ENCODE data around the gene SCRN3. TPM values are rescaled to one million over a fixed set of nuclear protein-coding genes. Genes with fewer than 3 reads are reported as not detected.
A peak's percentile ranks its signal among the peaks of the same experiment; 100 is the strongest.
"Not testable (repeated sequence)": the region's sequence is repeated elsewhere in the genome, so short reads cannot be mapped to it uniquely, and the experiment has no call there.

SCRN3 gene
- 10 to 100 TPM; 22.1 to 26.7 TPM for total RNA-seq

DNA sequence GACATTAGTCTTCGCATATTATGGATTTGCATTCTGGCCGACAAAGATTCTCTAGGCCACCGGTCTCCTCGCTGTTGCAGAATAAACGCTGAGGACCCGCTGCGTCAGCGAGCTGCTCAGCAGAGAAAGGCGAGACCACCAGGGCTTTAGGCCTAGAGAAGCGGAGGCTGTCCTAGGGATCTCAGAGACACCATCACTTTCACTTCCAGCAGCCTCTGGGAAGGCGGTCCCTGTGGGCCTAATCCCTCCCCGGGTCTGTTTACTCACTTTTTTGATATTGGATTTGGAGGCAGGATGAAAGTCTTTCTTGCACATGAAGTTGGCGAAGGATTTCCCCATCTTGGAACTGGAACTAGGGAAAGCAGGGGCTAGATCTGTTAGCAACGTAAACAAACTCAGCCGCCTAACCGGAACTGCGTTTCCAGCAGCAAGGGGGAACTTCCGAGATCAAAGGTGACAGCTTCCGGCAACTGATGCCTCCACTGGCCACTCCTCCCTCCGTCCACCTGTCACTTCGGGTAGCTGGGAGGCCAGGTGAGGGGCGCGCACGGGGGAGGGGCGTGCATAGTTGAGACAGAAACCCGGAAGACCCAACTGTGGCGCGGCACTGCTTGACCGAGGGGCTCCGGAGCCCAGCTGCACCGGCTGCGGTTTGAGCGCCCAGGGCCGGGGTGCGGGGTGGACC lies at the start of gene SCRN3:
Gene SCRN3 (plus strand): TSS at position 447 of the 685 bp plus-strand sequence. CDS start 2,554 bp downstream, outside the sequence.
- no peaks in the 10 kb centered on the region for H3K36me3 Mint-ChIP-seq
- H3K9me3 Mint-ChIP-seq = no peaks in the 10 kb centered on the region
- ATAC-seq = peak; percentile 92 to 96
- peak within 1 kb of the TSS; percentile 93 to 97 for H3K27ac Mint-ChIP-seq
- H3K27me3 Mint-ChIP-seq = no peaks in the 10 kb centered on the region
- H3K4me3 Mint-ChIP-seq = peak within 1 kb of the TSS; percentile 100
- DNase-seq (ENCODE audit: low spot score) = peak; percentile 84
- H3K4me1 Mint-ChIP-seq (ENCODE audit: low read depth in 2 of 2) = peaks cover 24 to 31% of the 10 kb centered on the region in 2 donors

DNA sequence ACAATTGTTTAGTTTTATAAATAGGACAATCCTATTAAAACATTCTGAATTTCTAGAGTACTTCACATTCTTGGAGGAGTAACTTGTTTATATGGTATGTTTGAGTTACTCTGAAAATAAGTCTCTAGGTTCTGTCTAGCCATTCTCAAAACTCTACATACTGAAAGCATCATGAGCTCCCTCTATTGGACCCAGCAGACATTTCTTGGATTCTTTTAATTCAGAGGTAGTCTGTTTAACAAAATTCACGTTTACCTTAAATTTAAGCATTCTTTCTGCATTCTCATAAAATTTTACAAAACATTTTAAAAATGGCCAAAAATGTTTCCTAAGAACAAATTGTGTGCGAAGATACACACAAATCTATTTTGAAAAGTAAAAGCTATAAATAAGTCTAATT lies 45.5 kb upstream of the SCRN3 start:
- H3K4me1 Mint-ChIP-seq (ENCODE audit: low read depth in 2 of 2) = no peaks in the 10 kb centered on the region
- H3K9me3 Mint-ChIP-seq = no peaks in the 10 kb centered on the region
- ATAC-seq = no peak
- peaks cover 2 to 9% of the 10 kb centered on the region in 2 donors for H3K27me3 Mint-ChIP-seq
- H3K36me3 Mint-ChIP-seq = peaks cover 16% of the 10 kb centered on the region
- no peak overlapping the region for H3K4me3 Mint-ChIP-seq
- DNase-seq (ENCODE audit: low spot score) = no peak
- H3K27ac Mint-ChIP-seq = no peak overlapping the region

DNA sequence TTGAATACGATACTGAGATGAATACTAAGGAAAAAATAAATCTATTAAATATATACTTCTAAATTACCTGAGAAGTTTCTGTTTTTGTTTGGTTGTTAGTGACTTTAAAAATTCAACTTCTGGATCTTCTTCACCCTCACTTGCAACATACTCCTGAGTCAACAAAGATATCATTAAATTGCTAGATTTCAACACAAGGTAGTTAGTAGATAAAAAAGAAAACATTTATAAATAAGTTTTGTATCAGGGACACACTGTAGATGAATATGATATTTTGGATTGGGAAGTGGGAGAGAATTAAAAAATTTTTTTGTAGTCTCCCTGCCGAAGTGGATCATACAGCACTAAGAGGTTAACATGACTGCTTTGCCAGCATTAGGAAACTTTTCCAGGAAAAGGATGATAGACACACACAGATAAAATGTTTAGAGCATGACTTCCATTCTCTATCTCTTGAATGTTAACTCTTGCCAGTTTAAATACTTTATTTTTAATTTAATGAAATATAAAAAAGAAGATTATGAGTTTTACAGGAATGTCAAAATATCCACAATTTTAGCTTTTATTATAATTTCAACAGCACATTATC lies 44.8 kb upstream of the SCRN3 start:
- no peak overlapping the region for H3K27ac Mint-ChIP-seq
- H3K4me3 Mint-ChIP-seq = no peak overlapping the region
- peaks cover 16% of the 10 kb centered on the region for H3K36me3 Mint-ChIP-seq
- H3K9me3 Mint-ChIP-seq = no peaks in the 10 kb centered on the region
- H3K4me1 Mint-ChIP-seq (ENCODE audit: low read depth in 2 of 2) = no peaks in the 10 kb centered on the region
- ATAC-seq = no peak
- peaks cover 0 to 3% of the 10 kb centered on the region in 2 donors for H3K27me3 Mint-ChIP-seq
- DNase-seq (ENCODE audit: low spot score) = no peak

GRCh38 chr2:174353004-174353403 lies 42.5 kb upstream of the SCRN3 start:
- H3K27ac Mint-ChIP-seq = no peak overlapping the region
- H3K27me3 Mint-ChIP-seq = no peaks in the 10 kb centered on the region
- no peak for DNase-seq (ENCODE audit: low spot score)
- no peaks in the 10 kb centered on the region for H3K4me1 Mint-ChIP-seq (ENCODE audit: low read depth in 2 of 2)
- no peak overlapping the region for H3K4me3 Mint-ChIP-seq
- ATAC-seq = no peak
- no peaks in the 10 kb centered on the region for H3K9me3 Mint-ChIP-seq
- peaks cover 11% of the 10 kb centered on the region for H3K36me3 Mint-ChIP-seq

DNA sequence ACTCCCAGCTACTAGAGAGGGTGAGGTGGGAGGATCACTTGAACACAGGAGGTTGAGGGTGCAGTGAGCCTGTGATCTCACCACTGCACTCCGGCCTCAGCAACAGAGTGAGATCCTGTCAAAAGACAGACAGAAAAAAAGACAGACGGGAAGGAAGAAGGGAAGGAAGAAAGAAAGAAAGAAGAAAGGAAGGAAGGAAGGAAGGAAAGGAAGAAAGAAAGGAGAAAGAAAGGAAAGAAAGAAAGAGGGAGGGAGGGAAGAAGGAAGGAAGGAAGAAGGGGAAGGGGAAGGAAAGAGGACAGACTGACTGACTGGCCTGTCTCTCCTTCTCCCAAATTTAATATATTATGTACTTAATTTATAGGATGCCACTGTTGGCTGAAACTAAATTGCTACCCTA lies 39.2 kb upstream of the SCRN3 start:
- Mint-ChIP-seq H3K36me3 (peaks cover 4% of the 10 kb centered on the region), H3K9me3 (no peaks in the 10 kb centered on the region), H3K27me3 (no peaks in the 10 kb centered on the region), H3K4me3 (no peak overlapping the region), H3K27ac (no peak overlapping the region), H3K4me1 (ENCODE audit: low read depth in 2 of 2) (peaks cover 0 to 2% of the 10 kb centered on the region in 2 donors)
- ATAC-seq = no peak
- no peak for DNase-seq (ENCODE audit: low spot score)

GRCh38 chr2:174359663-174360062 lies 35.9 kb upstream of the SCRN3 start:
- not testable (repeated sequence) for H3K4me1 Mint-ChIP-seq (ENCODE audit: low read depth in 2 of 2); H3K27me3 Mint-ChIP-seq

DNA sequence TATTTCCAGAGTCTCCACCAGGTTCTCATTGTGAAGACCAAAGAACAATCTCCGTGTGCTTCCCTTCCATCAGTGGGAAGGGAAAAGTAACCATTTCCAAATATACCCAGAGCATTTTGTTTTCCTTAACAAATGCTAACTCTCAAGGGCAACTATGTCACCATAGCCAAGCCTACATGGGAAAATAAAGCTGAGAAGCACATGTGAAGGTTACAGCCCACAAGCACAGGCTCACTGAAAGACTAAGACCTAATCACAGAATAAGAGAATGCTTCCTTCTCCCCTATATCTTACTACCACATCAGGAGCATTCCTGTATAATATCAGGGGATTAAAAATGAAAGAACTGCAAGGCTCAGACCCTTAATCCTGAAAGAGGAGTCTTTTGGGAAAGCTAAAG lies 32.6 kb upstream of the SCRN3 start:
- no peak for DNase-seq (ENCODE audit: low spot score)
- ATAC-seq = no peak
- H3K4me1 Mint-ChIP-seq (ENCODE audit: low read depth in 2 of 2) = peaks cover 0 to 2% of the 10 kb centered on the region in 2 donors
- H3K36me3 Mint-ChIP-seq = peaks cover 37% of the 10 kb centered on the region
- H3K9me3 Mint-ChIP-seq = no peaks in the 10 kb centered on the region
- no peaks in the 10 kb centered on the region for H3K27me3 Mint-ChIP-seq
- no peak overlapping the region for H3K27ac Mint-ChIP-seq
- no peak overlapping the region for H3K4me3 Mint-ChIP-seq

More at GRCh38 chr2:174359663-174360062, 35.9 kb upstream of the SCRN3 start:
- not testable (repeated sequence) for H3K9me3 Mint-ChIP-seq; DNase-seq (ENCODE audit: low spot score); ATAC-seq; H3K27ac Mint-ChIP-seq; H3K4me3 Mint-ChIP-seq
- peaks cover 17% of the 10 kb centered on the region for H3K36me3 Mint-ChIP-seq

GRCh38 chr2:174363492-174364225 lies 31.9 kb upstream of the SCRN3 start:
- H3K27ac Mint-ChIP-seq; H3K9me3 Mint-ChIP-seq; H3K4me3 Mint-ChIP-seq; H3K4me1 Mint-ChIP-seq (ENCODE audit: low read depth in 2 of 2); DNase-seq (ENCODE audit: low spot score); H3K27me3 Mint-ChIP-seq; ATAC-seq: not testable (repeated sequence)
- peaks cover 37% of the 10 kb centered on the region for H3K36me3 Mint-ChIP-seq

GRCh38 chr2:174364628-174365027 lies 30.9 kb upstream of the SCRN3 start:
- peaks cover 44% of the 10 kb centered on the region for H3K36me3 Mint-ChIP-seq
- DNase-seq (ENCODE audit: low spot score) (no peak), ATAC-seq (no peak)
- H3K27me3 Mint-ChIP-seq = no peaks in the 10 kb centered on the region
- H3K27ac Mint-ChIP-seq = no peak overlapping the region
- no peaks in the 10 kb centered on the region for H3K9me3 Mint-ChIP-seq
- H3K4me3 Mint-ChIP-seq = no peak overlapping the region
- peaks cover 0 to 2% of the 10 kb centered on the region in 2 donors for H3K4me1 Mint-ChIP-seq (ENCODE audit: low read depth in 2 of 2)

- ATAC-seq = no peak
- no peak overlapping the region for H3K4me3 Mint-ChIP-seq
Measured at GRCh38 chr2:174365571-174365970, 30.0 kb upstream of the SCRN3 start.

DNA sequence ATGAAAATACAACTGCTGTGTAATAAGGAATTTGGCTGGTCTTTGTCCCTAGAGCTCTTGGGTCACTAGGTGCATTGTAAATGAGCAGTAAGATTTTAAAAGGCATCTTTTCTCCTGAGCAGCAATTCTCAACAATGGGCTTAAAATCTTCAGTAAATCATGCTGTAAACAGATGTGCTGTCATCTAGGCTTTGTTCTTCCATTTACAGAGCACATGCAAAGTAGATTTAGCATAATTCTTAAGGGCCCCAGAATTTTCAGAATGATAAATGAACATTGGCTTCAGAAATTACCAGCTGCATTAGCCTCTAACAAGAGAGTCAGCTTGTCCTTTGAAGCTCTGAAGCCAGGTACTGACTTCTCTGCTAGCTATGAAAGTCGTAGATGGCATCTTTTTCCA lies 26.8 kb upstream of the SCRN3 start:
- peaks cover 0 to 2% of the 10 kb centered on the region in 2 donors for H3K4me1 Mint-ChIP-seq (ENCODE audit: low read depth in 2 of 2)
- ATAC-seq (no peak), DNase-seq (ENCODE audit: low spot score) (no peak)
- H3K27ac Mint-ChIP-seq = no peak overlapping the region
- peaks cover 32% of the 10 kb centered on the region for H3K36me3 Mint-ChIP-seq
- H3K9me3 Mint-ChIP-seq = no peaks in the 10 kb centered on the region
- no peak overlapping the region for H3K4me3 Mint-ChIP-seq
- no peaks in the 10 kb centered on the region for H3K27me3 Mint-ChIP-seq

More at GRCh38 chr2:174365571-174365970, 30.0 kb upstream of the SCRN3 start:
- H3K9me3 Mint-ChIP-seq = no peaks in the 10 kb centered on the region
- no peaks in the 10 kb centered on the region for H3K27me3 Mint-ChIP-seq
- DNase-seq (ENCODE audit: low spot score) = no peak
- no peak overlapping the region for H3K27ac Mint-ChIP-seq
- H3K36me3 Mint-ChIP-seq = peaks cover 45% of the 10 kb centered on the region
- peaks cover 0 to 2% of the 10 kb centered on the region in 2 donors for H3K4me1 Mint-ChIP-seq (ENCODE audit: low read depth in 2 of 2)

GRCh38 chr2:174376967-174377366 lies 18.6 kb upstream of the SCRN3 start:
- H3K9me3 Mint-ChIP-seq = no peaks in the 10 kb centered on the region
- H3K4me3 Mint-ChIP-seq = no peak overlapping the region
- ATAC-seq (no peak), DNase-seq (ENCODE audit: low spot score) (no peak)
- H3K27me3 Mint-ChIP-seq = no peaks in the 10 kb centered on the region
- no peak overlapping the region for H3K27ac Mint-ChIP-seq
- H3K36me3 Mint-ChIP-seq = peaks cover 15% of the 10 kb centered on the region
- H3K4me1 Mint-ChIP-seq (ENCODE audit: low read depth in 2 of 2) = peaks cover 4 to 6% of the 10 kb centered on the region in 2 donors

DNA sequence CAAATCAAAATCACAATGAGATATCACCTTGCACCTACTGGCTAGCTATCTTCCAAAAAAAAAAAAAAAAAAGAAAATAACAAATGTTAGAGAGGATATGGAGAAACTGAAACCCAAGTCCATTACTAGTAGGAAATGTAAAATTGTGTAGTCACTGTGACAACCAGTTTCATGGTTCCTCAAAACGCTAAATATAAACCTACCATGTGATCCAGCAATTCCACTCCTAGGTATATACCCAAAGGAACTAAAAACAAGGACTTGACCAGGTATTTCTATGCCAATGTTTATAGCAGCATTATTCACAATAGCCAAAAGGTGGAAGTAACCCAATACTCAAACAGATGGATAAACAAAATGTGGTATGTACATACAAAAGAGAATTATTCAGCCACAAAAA lies 11.7 kb upstream of the SCRN3 start:
- Mint-ChIP-seq H3K27me3 (no peaks in the 10 kb centered on the region), H3K36me3 (no peaks in the 10 kb centered on the region), H3K9me3 (no peaks in the 10 kb centered on the region), H3K4me3 (no peak overlapping the region), H3K27ac (no peak overlapping the region), H3K4me1 (ENCODE audit: low read depth in 2 of 2) (peaks cover 8 to 11% of the 10 kb centered on the region in 2 donors)
- DNase-seq (ENCODE audit: low spot score) = no peak
- ATAC-seq = no peak

GRCh38 chr2:174385201-174385600 lies 10.3 kb upstream of the SCRN3 start:
- no peaks in the 10 kb centered on the region for H3K9me3 Mint-ChIP-seq
- H3K27ac Mint-ChIP-seq = no peak overlapping the region
- DNase-seq (ENCODE audit: low spot score) = no peak
- ATAC-seq = no peak
- no peaks in the 10 kb centered on the region for H3K27me3 Mint-ChIP-seq
- peaks cover 16% of the 10 kb centered on the region in 2 donors for H3K4me1 Mint-ChIP-seq (ENCODE audit: low read depth in 2 of 2)
- H3K36me3 Mint-ChIP-seq = no peaks in the 10 kb centered on the region
- H3K4me3 Mint-ChIP-seq = no peak overlapping the region
